ENCODE results near the gene OLIG1. TPM values are rescaled to one million over a fixed set of nuclear protein-coding genes. Genes with fewer than 3 reads are reported as not detected.

Gene OLIG1
- total RNA-seq, 3 donors from 2014 or later, result not detected

GRCh38 chr21:33028287-33028670 is 41.7 kb upstream of the OLIG1 start:
- Histone ChIP-seq H3K9me3 (no peaks in the 10 kb centered on the region), H3K27me3 (peaks cover 6 to 98% of the 10 kb centered on the region in 2 donors), H3K36me3 (no peaks in the 10 kb centered on the region), H3K27ac (no peak overlapping the region), H3K4me3 (no peak overlapping the region), H3K4me1 (peaks cover 0 to 5% of the 10 kb centered on the region in 2 donors)
- intact Hi-C loops (cut with DNase I; ENCODE audit: low total_unique reads), result no loop called here
- TF ChIP-seq POLR2AphosphoS5 (IDR thresholded peaks at IDR 0.05) (no peak), POLR2A (IDR thresholded peaks at IDR 0.05) (no peak)
- TF ChIP-seq, protein P1, sequence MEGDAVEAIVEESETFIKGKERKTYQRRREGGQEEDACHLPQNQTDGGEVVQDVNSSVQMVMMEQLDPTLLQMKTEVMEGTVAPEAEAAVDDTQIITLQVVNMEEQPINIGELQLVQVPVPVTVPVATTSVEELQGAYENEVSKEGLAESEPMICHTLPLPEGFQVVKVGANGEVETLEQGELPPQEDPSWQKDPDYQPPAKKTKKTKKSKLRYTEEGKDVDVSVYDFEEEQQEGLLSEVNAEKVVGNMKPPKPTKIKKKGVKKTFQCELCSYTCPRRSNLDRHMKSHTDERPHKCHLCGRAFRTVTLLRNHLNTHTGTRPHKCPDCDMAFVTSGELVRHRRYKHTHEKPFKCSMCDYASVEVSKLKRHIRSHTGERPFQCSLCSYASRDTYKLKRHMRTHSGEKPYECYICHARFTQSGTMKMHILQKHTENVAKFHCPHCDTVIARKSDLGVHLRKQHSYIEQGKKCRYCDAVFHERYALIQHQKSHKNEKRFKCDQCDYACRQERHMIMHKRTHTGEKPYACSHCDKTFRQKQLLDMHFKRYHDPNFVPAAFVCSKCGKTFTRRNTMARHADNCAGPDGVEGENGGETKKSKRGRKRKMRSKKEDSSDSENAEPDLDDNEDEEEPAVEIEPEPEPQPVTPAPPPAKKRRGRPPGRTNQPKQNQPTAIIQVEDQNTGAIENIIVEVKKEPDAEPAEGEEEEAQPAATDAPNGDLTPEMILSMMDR (IDR thresholded peaks at IDR 0.05), result no peak
- DNase-seq (ENCODE audit: low spot score in 2 of 2), result no peak

- peaks cover 6 to 98% of the 10 kb centered on the region in 2 donors for H3K27me3 ChIP-seq
- DNase-seq (ENCODE audit: low spot score in 2 of 2), result no peak
- no peaks in the 10 kb centered on the region for H3K36me3 ChIP-seq
- intact Hi-C loops (cut with DNase I; ENCODE audit: low total_unique reads), result no loop called here
- H3K4me3 ChIP-seq, result peak overlapping the region in 1 of 3 donors; percentile 19
- no peaks in the 10 kb centered on the region for H3K9me3 ChIP-seq
- H3K4me1 ChIP-seq, result peaks cover 0 to 2% of the 10 kb centered on the region in 2 donors
- H3K27ac ChIP-seq, result no peak overlapping the region
- TF ChIP-seq POLR2AphosphoS5 (IDR thresholded peaks at IDR 0.05) (no peak), POLR2A (IDR thresholded peaks at IDR 0.05) (no peak)
- TF ChIP-seq, protein P1 (IDR thresholded peaks at IDR 0.05), result no peak
Measured at GRCh38 chr21:33028773-33029384, 41.1 kb upstream of the OLIG1 start.

GRCh38 chr21:33029385-33029921 is 40.5 kb upstream of the OLIG1 start:
- Histone ChIP-seq H3K27me3 (peaks cover 6 to 98% of the 10 kb centered on the region in 2 donors), H3K4me1 (no peaks in the 10 kb centered on the region), H3K9me3 (no peaks in the 10 kb centered on the region), H3K36me3 (no peaks in the 10 kb centered on the region), H3K4me3 (peak overlapping the region in 1 of 3 donors; percentile 19), H3K27ac (no peak overlapping the region)
- intact Hi-C loops (cut with DNase I; ENCODE audit: low total_unique reads), result no loop called here
- TF ChIP-seq POLR2AphosphoS5 (IDR thresholded peaks at IDR 0.05) (no peak), POLR2A (IDR thresholded peaks at IDR 0.05) (no peak)
- TF ChIP-seq, protein P1 (IDR thresholded peaks at IDR 0.05), result no peak
- DNase-seq (ENCODE audit: low spot score in 2 of 2), result no peak

DNA sequence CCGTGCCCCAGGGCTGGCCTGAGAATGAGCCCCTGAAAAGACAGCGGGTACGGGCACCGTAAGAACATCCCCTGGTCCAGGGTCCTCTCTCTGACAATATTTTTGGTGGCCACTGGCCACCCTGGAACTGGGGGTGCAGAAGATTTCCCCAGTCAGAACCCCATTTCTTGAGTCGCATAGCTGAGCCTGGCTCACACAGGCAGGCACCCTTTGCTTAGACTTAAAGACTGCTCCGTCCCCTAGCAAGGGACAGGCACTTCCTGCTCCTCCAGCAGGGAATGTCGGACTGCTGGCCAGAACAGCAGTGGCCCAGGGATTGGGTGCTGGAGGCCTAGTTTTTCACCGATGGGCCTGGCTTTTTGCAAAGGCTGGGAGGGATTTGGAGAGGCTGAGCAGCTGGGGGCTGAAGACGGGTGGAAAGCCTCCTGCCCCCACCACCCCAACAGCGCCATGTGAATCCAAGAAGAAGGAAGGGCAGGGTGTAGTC is 39.9 kb upstream of the OLIG1 start:
- H3K36me3 ChIP-seq, result no peaks in the 10 kb centered on the region
- intact Hi-C loops (cut with DNase I; ENCODE audit: low total_unique reads), result no loop called here
- H3K9me3 ChIP-seq, result no peaks in the 10 kb centered on the region
- H3K27me3 ChIP-seq, result peaks cover 6 to 98% of the 10 kb centered on the region in 2 donors
- no peak overlapping the region for H3K4me3 ChIP-seq
- H3K4me1 ChIP-seq, result no peaks in the 10 kb centered on the region
- no peak for TF ChIP-seq POLR2A (IDR thresholded peaks at IDR 0.05)
- TF ChIP-seq, protein P1 (IDR thresholded peaks at IDR 0.05), result no peak
- TF ChIP-seq POLR2AphosphoS5 (IDR thresholded peaks at IDR 0.05), result no peak
- DNase-seq (ENCODE audit: low spot score in 2 of 2), result no peak
- no peak overlapping the region for H3K27ac ChIP-seq

- no peaks in the 10 kb centered on the region for H3K4me1 ChIP-seq
- no peaks in the 10 kb centered on the region for H3K36me3 ChIP-seq
- no peaks in the 10 kb centered on the region for H3K9me3 ChIP-seq
- intact Hi-C loops (cut with DNase I; ENCODE audit: low total_unique reads), result no loop called here
- H3K27me3 ChIP-seq, result peaks cover 5 to 98% of the 10 kb centered on the region in 2 donors
- H3K4me3 ChIP-seq, result no peak overlapping the region
- TF ChIP-seq POLR2AphosphoS5 (IDR thresholded peaks at IDR 0.05) (no peak), POLR2A (IDR thresholded peaks at IDR 0.05) (no peak)
- TF ChIP-seq, protein P1 (IDR thresholded peaks at IDR 0.05), result no peak
- DNase-seq (ENCODE audit: low spot score in 2 of 2), result no peak
- no peak overlapping the region for H3K27ac ChIP-seq
Measured at GRCh38 chr21:33030633-33031032, 39.3 kb upstream of the OLIG1 start.
